Mesothelial cell of epicardium (in vitro differentiated cells): Measurements from ENCODE around the gene ADIPOR2. TPM values are rescaled to one million over a fixed set of nuclear protein-coding genes. Genes with fewer than 3 reads are reported as not detected.
"Not testable (repeated sequence)": the region's sequence is repeated elsewhere in the genome, so short reads cannot be mapped to it uniquely, and the experiment has no call there.

Experiments used
- DNase-seq, 2 experiments: peaks; one replicate each; pipeline ENCODE4 v3.0.0; 2021; ENCODE audit warnings: low spot score in 2 of 2; ENCODE audit not compliant: unreplicated experiment in 2 of 2
- H3K27ac Mint-ChIP-seq: 2 replicates; pipeline ENCODE4 v1.8.0; 2021; ENCODE audit warnings: mixed read lengths
- H3K27me3 Mint-ChIP-seq: 2 replicates; pipeline ENCODE4 v1.8.0; 2021; ENCODE audit warnings: low read depth, mixed read lengths
- H3K36me3 Mint-ChIP-seq: 2 replicates; pipeline ENCODE4 v1.8.0; 2021; ENCODE audit warnings: mixed read lengths
- H3K4me1 Mint-ChIP-seq: 2 replicates; pipeline ENCODE4 v1.8.0; 2021; ENCODE audit warnings: mixed read lengths
- H3K4me3 Mint-ChIP-seq: 2 replicates; pipeline ENCODE4 v1.8.0; 2021; ENCODE audit warnings: mild to moderate bottlenecking, moderate library complexity, mixed read lengths
- H3K9me3 Mint-ChIP-seq: 2 replicates; pipeline ENCODE4 v1.8.0; 2021; ENCODE audit warnings: mixed read lengths
- total RNA-seq: library from RNA; stranded (reverse); gene quantifications from 3 replicates; pipeline ENCODE4 v1.2.1, GENCODE V29; 2021
- TF ChIP-seq, protein P1 (sequence below): fragments of 200-600 bp; sonication (generic); IDR thresholded peaks from one replicate; pipeline ENCODE4 v1.5.0; 2021; ENCODE audit warnings: antibody characterized with exemption; ENCODE audit not compliant: unreplicated experiment

ADIPOR2 gene
- total RNA-seq, 1 donor from 2014 or later, result 77.2 TPM

DNA sequence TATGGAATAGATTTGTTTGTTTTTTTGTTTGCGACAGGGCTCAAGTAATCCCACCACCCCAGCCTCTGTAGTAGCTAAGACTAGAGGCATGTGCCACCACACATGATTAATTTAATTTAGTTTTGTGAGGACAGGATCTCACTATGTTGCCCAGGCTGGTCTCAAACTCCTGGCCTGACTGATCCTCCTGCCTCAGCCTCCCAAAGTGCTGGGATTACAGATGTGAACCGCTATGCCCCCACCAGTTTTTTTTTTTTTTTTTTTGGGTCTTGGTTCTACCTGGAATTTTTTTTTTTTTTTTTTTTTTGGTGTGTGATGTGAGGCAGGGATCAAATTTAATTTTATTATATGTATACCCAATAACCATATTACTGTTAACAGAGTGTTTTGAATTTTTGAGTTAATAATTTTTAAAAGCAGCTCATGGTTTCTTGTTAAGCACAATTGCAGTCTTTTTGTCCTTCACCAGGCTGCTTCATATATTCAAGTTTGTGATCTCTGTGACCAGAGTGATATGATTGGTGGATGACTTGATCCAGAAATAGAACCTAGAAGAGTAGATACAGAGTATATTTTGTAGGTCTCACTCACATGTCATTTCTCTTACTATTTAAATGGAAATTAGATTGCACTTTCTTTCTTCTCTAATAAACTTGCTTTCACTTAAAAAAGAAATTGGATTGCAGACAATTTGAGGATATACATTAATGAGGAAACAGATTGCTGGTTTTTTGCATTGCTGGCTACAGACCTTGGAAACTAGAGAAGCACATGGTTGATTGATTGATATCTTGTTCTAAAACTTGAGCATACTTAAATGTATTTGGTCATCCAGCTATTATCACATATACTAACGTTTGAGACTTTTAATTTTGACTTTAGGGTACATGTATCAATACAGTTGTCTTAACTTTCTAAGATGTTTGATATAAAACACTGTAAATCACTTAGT lies 13.2 kb downstream of the ADIPOR2 start:
- Mint-ChIP-seq H3K4me1 (peaks cover 23% of the 10 kb centered on the region), H3K36me3 (peaks cover 11% of the 10 kb centered on the region), H3K9me3 (peaks cover 5% of the 10 kb centered on the region), H3K4me3 (no peak overlapping the region), H3K27ac (peak overlapping the region; percentile 57), H3K27me3 (no peaks in the 10 kb centered on the region)
- DNase-seq, result no peak
- TF ChIP-seq, protein P1, sequence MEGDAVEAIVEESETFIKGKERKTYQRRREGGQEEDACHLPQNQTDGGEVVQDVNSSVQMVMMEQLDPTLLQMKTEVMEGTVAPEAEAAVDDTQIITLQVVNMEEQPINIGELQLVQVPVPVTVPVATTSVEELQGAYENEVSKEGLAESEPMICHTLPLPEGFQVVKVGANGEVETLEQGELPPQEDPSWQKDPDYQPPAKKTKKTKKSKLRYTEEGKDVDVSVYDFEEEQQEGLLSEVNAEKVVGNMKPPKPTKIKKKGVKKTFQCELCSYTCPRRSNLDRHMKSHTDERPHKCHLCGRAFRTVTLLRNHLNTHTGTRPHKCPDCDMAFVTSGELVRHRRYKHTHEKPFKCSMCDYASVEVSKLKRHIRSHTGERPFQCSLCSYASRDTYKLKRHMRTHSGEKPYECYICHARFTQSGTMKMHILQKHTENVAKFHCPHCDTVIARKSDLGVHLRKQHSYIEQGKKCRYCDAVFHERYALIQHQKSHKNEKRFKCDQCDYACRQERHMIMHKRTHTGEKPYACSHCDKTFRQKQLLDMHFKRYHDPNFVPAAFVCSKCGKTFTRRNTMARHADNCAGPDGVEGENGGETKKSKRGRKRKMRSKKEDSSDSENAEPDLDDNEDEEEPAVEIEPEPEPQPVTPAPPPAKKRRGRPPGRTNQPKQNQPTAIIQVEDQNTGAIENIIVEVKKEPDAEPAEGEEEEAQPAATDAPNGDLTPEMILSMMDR, result no peak

DNA sequence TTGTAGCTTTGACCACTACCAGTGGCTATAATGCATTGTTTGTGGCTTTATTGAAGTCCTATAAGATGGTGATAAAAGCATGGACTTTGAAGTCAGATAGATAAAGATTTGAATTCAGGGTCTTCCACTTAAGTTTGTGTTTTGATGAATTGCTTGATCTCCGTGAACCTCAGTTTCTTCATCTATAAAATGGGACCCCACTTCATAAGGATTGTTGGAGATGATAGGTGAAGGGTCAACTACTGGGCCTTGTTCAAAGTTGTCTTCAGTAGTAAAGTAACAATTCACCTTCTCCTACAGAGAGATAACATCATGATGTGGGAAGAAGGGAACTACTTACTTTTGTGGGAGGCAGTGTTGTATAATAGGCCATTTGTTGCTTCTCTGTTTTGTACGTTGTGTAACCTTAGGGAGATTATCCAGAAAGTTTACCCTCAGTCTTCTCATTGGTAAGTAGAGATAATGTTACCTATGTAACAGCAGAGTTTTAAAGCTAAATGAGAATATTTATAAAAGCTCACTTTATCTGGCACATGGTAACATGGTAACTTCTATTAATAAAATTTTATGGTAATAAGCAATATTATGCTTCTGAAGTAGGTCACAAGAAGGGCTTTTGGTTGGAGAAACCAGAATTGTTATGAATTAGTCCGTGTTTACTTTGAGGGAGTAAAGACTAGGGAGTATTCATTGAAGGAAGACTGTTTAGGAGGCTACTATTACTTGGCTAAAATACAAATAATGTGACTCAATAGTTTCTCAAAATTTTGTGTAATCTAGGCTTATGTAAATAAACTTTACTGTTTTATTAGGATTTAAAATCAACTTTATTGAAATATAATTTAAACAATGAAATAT lies 15.1 kb downstream of the ADIPOR2 start:
- Mint-ChIP-seq H3K4me1 (peaks cover 27% of the 10 kb centered on the region), H3K4me3 (no peak overlapping the region), H3K27ac (peak overlapping the region; percentile 21), H3K27me3 (no peaks in the 10 kb centered on the region), H3K9me3 (no peaks in the 10 kb centered on the region), H3K36me3 (peaks cover 6% of the 10 kb centered on the region)
- TF ChIP-seq, protein P1, result no peak
- DNase-seq, result no peak

DNA sequence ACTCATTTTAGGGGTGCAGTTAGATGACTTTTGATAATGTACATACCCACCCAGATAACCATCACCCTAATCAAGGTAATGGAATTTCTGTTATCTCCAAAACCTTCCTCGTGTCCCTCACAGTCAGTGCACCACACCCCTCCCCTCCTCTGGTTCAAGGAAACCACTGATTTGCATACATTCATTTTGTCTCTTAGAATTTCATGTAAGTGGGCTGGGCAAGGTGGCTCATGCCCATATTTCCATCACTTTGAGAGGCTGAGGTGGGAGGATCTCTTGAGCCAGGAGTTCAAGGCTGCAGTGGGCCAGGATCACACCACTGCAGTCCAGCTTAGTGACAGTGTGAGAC lies 15.7 kb downstream of the ADIPOR2 start:
- TF ChIP-seq, protein P1, result no peak
- H3K9me3 Mint-ChIP-seq, result no peaks in the 10 kb centered on the region
- H3K4me3 Mint-ChIP-seq, result no peak overlapping the region
- peaks cover 6% of the 10 kb centered on the region for H3K36me3 Mint-ChIP-seq
- H3K27ac Mint-ChIP-seq, result peak overlapping the region; percentile 2
- H3K4me1 Mint-ChIP-seq, result peaks cover 33% of the 10 kb centered on the region
- DNase-seq, result no peak
- H3K27me3 Mint-ChIP-seq, result no peaks in the 10 kb centered on the region

- peaks cover 37% of the 10 kb centered on the region for H3K4me1 Mint-ChIP-seq
- H3K36me3 Mint-ChIP-seq, result peaks cover 6% of the 10 kb centered on the region
- H3K27me3 Mint-ChIP-seq, result no peaks in the 10 kb centered on the region
- H3K27ac Mint-ChIP-seq, result peak overlapping the region; percentile 2
- H3K4me3 Mint-ChIP-seq, result no peak overlapping the region
- TF ChIP-seq, protein P1, result no peak
- H3K9me3 Mint-ChIP-seq, result no peaks in the 10 kb centered on the region
- no peak for DNase-seq
Observed at GRCh38 chr12:1707051-1707450, 16.2 kb downstream of the ADIPOR2 start.

- peaks cover 27% of the 10 kb centered on the region for H3K36me3 Mint-ChIP-seq
- not testable (repeated sequence) for H3K27me3 Mint-ChIP-seq
Observed at GRCh38 chr12:1709968-1710367, 19.1 kb downstream of the ADIPOR2 start.

DNA sequence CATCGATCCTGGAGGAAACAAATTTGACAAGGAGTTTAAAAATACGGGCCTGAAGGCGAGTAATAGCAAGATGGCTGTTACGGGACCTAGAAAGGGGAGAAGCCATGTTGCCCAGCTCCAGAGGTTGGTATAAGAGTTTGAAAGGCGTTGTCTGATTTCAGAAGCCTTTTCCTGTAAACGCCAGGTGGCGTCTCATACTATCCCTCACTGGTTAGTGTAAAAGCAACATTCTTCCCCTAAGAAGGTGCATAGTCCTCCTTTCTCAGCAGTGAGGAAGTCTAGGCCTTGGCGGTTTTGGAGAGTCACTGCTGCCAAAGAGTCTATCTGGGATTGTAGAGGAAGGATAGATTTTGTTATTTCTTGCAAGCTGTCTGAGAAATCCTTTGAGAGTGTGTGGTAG lies 20.0 kb downstream of the ADIPOR2 start:
- DNase-seq, H3K27me3 Mint-ChIP-seq, H3K4me3 Mint-ChIP-seq: not testable (repeated sequence)
- Mint-ChIP-seq H3K36me3 (peaks cover 33% of the 10 kb centered on the region), H3K27ac (peak overlapping the region; percentile 95), H3K4me1 (peaks cover 33% of the 10 kb centered on the region), H3K9me3 (peaks cover 18% of the 10 kb centered on the region)

More at GRCh38 chr12:1709968-1710367, 19.1 kb downstream of the ADIPOR2 start:
- H3K27ac Mint-ChIP-seq, result peak overlapping the region; percentile 56
- not testable (repeated sequence) for H3K4me3 Mint-ChIP-seq, DNase-seq
- H3K4me1 Mint-ChIP-seq, result peaks cover 36% of the 10 kb centered on the region
- peaks cover 16% of the 10 kb centered on the region for H3K9me3 Mint-ChIP-seq

GRCh38 chr12:1711536-1712211 lies 20.8 kb downstream of the ADIPOR2 start:
- H3K9me3 Mint-ChIP-seq, result peaks cover 18% of the 10 kb centered on the region
- not testable (repeated sequence) for DNase-seq, H3K27me3 Mint-ChIP-seq
- H3K4me1 Mint-ChIP-seq, result peaks cover 38% of the 10 kb centered on the region
- peak overlapping the region; percentile 5 for H3K4me3 Mint-ChIP-seq
- peaks cover 36% of the 10 kb centered on the region for H3K36me3 Mint-ChIP-seq
- H3K27ac Mint-ChIP-seq, result peak overlapping the region; percentile 95

GRCh38 chr12:1712305-1712704 lies 21.4 kb downstream of the ADIPOR2 start:
- H3K4me3 Mint-ChIP-seq, DNase-seq, H3K27me3 Mint-ChIP-seq: not testable (repeated sequence)
- Mint-ChIP-seq H3K9me3 (peaks cover 18% of the 10 kb centered on the region), H3K36me3 (peaks cover 36% of the 10 kb centered on the region), H3K4me1 (peaks cover 44% of the 10 kb centered on the region), H3K27ac (peak overlapping the region; percentile 95)

DNA sequence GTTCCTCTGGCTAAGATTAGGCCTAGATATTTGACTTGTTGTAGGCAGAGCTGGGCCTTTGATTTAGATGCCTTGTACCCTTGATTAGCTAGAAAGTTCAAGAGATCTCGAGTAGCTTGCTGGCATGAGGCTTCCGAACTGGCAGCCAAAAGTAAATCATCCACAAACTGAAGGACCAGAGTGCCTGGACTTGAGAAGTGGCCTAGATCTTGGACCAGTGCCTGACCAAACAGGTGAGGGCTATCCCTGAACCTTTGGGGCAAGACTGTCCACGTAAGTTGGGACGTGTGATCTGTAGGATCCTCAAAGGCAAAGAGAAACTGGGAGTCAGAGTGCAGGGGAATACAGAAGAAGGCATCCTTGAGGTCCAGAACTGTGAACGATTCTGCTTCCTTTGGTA lies 22.0 kb downstream of the ADIPOR2 start:
- peaks cover 36% of the 10 kb centered on the region for H3K36me3 Mint-ChIP-seq
- peak overlapping the region; percentile 13 for H3K27ac Mint-ChIP-seq
- peaks cover 44% of the 10 kb centered on the region for H3K4me1 Mint-ChIP-seq
- not testable (repeated sequence) for H3K4me3 Mint-ChIP-seq, DNase-seq, H3K27me3 Mint-ChIP-seq
- H3K9me3 Mint-ChIP-seq, result peaks cover 18% of the 10 kb centered on the region
